Cortex of kidney (tissue), 1 donor: ENCODE results near the gene PCYT1B.
"Not testable (repeated sequence)": the region's sequence is repeated elsewhere in the genome, so short reads cannot be mapped to it uniquely, and the experiment has no call there.

Experiments used
- DNase-seq: peaks from one replicate; lab custom pipeline; 2025; lab: John Stamatoyannopoulos, UW

PCYT1B gene

DNA sequence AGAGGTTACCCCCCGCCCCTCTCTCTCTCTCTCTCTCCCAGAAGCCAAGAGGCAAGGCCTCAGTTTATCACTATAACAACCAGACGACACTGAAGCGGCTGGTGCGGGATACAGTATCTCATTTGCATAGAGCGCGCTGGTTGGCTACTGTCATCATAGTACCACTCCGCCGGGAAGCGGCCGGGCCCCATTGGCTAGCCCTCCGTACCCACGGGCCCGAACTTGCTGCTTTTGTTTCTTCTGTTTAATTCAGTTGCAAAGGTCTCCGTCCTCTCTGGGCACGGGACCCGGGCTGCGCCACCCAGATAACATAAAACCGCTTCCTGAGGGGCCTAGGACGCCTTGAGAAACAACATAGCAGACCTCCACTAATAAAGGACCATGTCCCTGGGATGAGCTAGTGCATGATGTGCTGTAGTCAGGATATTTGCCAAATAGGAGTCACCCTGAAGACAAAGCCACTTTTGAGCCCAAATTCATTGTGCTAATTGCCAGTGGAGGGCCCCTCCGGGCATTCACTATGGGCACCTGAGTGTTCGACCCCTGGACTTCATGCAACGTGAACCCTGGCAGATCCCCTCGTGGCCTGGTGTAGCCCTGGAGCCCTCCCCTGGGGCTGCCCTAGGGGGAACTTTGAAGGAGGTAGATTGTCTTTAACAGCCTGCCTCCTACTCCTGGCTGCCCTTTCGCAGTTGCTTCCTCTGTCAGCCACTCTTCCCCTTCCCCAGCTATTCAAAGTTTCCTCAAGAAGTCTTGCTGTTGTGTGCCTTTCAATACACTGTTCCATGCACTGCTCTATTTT, at the start of gene PCYT1B:
PCYT1B (minus strand) TSS at position 91 of the 802 bp plus-strand sequence. CDS start 242 bp downstream, outside the sequence.
- DNase-seq = no peak

DNA sequence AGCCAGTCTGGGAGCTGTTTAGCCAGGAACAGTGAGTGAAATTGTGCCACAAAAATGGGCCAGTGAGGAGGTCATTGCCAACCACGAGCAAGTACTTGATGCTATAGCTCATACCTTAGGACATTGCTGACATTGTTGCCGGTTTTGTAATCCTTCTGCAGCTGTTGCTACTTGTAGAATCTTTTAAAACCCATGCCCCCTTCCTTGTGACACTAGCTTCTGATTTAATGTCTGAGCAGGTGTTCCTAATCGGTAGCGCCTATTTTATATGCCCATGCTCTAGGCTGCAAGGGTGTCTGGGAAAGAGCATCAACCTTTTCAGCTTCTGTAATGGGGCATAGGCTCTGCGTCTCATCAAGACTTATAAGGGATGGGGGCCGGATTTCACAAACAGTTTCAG, 49.1 kb upstream of the PCYT1B start:
- no peak for DNase-seq

DNA sequence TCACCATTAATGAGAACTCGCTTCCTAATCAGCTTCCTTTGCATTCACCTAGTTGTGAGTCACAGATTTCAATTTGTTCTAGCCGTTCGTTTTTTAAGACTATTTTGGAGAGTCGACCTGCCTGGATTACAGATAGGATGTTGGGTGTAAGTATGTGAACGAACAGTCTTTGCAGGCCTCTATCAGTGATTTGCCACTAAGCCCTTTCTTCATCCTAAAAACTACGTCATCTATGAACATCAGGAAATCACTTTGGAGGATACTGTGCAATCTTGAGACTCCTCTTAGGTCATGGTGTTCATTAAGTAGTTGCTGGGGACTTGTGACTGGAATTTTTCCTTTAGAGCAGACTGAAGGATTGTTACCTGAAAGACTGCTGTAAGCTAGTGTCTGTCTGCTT, 47.7 kb upstream of the PCYT1B start:
- DNase-seq = no peak

DNA sequence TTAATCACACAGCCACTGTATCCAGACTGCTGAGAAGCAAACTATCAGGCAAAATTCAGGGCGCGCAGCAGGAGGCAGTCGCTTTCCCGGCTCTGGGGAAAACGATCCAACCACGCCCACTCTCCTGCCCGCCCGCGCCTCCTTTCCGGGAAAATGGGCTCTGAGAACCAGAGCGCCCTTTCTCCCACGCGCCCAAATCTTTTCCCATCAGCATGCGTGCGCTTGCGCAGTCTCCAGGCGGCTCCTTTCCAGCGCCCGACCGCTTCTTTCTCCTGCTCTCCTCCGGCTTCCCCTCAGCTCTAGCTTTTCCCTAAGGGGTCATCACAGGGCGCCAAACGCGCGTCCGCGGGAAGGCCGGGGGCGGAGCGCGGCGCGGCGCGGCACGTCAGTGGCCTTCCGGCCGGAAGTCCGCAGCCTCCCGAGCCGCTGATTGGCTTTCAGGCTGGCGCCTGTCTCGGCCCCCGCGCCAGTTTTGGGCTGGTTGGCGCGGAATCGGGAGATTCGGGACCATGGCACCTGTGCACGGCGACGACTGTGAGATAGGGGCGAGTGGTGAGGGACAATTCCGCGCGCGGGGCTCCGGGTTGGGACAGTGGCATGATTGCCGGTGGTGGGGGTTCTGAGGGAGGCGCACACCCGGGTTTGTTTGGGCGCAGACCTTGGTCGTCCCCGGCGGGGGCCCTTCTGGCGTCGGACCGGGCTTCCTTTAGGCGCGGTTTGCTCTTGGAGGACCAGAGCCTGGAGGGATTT, 46.5 kb upstream of the PCYT1B start, which contains the start of gene POLA1:
POLA1 (plus strand) TSS at position 466 of the 750 bp plus-strand sequence; CDS start at position 510, 44 bp downstream.
- DNase-seq = peak; percentile 6

DNA sequence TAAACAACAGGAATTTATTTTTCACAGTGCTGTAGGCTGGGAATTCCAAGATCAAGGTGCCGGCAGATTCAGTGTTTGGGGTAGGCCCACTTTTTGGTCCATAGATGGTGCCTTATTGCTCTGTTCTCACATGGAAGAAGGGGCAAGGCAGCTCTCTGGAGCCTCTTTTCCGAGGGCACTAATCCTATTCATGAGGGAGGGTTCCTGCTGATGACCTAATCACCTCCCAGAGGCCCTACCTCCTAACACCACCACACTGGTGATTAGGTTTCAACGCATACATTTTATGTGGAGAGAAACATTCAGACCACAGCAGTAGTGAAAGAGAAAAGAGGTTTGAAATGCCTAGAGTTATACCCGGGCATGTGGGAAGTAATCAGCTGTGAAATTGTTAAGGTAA, 45.2 kb upstream of the PCYT1B start:
- no peak for DNase-seq

DNA sequence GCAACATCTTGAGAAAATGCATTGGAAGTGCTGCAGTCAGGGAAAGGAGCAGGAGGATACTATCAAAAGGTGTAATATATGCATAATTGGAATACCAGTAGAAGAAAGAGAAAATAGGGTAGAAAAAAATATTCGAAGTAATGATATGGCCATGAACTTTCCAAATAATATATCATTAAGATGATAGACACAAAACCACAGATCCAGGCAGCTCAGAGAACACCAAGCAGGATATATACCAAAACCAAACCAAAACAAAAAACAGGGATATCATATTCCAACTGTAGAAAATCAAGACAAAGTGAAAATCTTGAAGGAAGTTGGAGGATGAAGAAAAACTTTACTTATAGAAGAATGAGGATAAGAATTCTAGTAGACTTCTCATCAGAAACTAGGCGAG, 36.9 kb upstream of the PCYT1B start:
- no peak for DNase-seq

DNA sequence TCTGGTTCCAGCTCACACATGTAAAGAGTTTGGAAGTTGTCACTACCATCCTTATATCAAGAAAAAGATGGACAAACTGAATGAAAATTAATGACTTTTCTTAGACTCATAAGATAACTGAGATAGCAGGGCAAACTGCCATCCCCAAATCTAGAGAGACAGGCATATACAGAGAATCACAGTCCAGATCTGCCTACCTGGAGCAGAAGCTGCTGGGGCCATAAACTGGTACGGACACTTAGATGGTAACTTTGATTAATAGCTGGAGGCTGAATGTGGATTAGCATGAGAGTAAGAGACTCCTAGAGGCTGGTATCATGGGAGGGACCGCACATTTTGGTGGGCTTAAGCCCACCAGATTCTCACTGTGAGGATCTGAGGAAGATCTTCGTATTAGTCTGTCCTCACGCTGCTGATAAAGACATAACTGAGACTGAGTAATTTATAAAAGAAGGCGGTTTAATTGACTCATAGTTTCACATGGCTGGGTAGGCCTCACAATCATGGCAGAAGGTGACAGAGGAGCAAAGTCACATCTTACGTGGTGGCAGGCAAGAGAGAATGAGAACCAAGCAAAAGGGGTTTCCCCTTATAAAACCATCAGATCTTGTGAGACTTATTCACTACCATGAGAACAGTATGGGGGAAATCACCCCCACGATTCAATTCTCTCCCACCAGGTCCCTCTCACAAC, 35.7 kb upstream of the PCYT1B start:
- DNase-seq = no peak

DNA sequence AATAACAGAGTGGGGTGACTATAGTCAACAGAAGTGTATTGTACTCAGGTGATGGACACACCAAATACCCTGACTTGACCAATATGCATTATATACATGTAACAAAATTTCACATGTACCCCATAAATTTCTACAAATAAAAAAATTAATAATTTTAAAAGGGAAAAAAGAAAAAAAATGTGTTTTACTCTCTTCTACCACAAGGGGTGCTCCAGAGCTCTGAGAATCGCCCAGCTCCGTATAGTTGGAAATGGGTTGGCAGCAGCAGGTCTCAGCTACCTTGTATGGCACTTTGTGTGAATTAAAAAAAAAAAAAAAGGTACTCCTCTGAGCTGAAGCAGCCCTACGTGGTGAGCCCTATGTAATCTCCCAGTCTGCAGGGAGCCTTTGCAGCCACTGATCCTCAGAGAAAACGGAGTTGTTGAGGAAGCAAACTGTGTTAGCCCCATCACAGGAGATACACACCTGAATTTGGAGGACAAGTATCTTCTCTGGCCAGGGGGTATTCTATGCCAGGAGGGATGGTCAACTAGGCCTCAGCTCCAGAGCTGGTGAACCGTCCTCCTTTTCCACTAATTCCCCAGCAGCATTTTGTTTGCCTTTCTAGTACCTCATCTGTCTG, 29.4 kb upstream of the PCYT1B start:
- DNase-seq = no peak

DNA sequence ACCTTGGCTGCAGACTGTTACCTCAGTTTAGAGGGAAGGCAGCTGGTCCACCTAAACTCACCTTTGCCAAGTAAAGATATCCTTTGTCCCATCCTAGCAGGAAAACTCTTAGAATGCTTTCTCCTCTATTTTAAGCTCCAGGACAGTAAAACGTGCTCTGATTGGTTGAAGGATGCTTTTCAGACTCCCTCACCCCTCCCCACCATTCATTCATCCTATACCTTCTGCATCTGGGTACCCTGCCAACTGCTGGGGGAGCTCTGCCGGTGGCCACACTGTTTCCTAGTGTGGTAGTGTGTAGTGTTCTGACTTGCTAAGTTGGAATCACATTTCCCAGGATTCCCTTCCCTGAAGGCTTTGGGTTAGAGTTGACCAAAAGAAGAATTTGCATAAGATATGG, 26.3 kb upstream of the PCYT1B start:
- no peak for DNase-seq

DNA sequence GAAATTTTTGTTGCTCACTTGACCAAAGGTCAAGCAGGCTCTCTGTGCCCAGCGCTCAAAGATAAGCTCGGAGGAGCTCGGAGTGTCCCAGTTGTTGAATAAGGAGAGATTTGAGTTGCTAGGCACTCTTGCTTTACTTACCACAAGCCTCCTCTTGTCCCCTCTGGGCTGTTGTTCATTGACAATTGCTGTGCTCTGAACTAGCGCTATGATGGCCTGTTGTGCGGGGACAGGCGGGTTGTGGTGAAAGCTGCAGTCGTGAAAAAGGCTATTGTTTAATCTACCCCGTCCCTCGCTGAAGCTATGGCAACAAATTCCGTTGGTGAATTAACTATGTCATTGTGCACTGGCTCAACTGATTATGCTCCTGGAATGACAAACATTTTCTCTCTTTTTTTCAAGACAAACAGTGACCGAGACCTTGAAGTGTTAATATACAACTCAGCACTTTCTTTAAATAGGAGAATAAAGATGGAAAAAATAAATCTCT, 25.6 kb upstream of the PCYT1B start:
- no peak for DNase-seq

DNA sequence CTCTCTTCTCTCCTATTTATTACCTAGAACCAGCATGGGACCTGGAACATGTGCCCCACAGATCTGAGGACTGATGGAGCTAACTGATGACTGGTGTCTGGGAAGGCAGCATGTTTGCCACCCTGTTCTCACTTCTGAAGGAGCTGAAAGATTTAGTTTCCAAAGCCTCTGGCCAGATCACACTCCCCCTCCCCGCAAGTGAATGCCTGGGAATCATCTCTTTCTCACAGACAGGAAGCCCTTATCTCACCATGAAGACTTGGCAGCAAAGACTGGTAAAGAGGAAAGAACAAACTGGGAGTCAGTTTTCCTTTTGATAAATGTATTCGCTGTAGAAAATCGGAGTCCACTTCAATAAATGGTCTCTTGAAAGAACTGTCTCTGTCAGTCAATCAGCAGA, 21.0 kb upstream of the PCYT1B start:
- DNase-seq = no peak

DNA sequence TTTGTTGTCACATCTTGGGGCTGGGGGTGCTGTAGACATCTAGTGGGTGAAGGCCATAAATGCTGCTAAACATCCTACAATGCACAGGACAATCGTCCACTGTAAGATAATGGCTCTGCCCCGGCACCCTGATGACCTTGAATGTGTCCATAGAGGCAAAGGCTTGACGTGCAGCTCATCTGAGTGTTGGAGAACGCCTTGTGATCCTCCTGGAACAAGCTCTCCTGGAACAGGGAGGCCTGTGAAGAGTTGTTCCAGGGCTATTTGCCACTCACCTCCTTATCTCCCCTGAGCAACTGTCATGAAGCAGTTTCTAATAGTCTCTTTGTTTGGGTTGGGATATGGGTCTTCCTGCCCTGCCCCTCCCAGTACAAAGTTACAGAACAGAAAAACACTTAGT, 15.2 kb upstream of the PCYT1B start:
- DNase-seq = no peak

DNA sequence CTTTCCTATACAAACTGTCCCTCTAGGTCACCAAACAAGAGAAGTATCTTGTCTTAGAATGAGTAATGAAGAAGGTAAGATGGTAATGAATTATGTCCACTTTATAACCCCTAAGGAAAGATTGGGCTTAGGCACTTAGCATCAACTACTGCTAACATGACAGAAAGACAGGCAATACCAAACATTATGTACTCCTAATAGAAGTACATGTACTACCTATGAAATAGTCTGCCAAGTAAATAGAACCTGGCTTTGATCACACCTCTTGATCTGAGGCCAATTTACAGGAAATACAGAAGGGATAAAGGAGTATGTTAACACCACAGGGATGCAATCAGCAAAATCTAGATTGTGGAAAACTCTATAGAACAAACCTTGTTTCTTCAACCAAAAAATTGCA, 14.1 kb upstream of the PCYT1B start:
- DNase-seq = no peak

DNA sequence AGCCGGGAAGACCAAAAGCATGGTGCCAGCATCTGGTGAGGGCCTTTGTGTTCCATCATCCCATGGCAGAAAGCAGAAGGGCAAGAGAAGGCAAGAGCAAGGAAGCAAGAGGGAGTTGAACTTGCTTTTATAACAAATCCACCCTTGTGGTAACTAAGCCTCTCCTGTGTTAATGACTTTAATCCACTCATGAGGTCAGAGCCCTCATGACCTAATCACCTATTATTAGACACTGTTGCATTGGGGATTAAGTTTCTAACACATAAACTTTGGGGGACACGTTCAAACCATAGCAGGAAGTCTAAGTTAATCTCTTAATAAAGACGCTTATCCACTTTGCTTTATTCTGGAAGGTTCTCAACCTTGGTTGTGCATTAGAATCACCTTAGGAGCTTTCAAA, 12.5 kb upstream of the PCYT1B start:
- DNase-seq = no peak

DNA sequence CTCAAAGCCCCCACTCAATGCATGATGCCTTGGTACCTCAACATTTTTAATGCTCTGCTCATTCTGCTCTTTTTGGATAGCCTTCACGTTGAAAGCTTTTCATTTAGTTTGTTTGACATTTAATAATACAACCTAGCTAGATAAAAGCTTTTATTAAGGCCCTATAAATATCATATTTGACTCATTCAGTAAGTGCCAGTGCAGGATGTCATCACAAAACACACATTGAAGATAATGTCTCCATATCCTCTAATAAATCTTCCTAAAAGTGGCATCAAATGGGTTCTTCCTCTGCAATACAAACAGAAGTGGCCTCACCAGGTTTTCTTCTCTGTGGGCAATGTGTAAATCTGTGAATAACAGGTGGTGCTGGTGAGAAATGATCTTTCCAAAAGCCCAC, 12.0 kb upstream of the PCYT1B start:
- no peak for DNase-seq

DNA sequence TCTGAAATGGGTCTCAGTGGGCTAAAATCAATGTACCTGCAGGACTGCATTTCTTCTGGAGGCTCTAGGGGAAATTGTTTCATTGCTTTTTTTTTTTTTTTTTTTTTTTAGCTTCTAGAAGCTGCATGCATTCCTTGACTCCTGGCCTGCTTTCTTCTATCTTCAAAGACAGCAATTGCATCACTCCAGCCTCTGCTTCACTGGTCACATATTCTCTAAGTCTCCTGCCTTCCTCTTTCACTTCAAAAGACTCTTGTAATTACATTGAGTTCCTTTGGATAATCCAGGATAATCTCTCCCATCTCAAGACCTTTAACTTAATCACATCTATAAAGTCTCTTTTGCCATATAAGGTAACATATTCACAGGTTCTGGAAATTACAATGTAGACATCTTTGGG, 11.3 kb upstream of the PCYT1B start:
- no peak for DNase-seq

DNA sequence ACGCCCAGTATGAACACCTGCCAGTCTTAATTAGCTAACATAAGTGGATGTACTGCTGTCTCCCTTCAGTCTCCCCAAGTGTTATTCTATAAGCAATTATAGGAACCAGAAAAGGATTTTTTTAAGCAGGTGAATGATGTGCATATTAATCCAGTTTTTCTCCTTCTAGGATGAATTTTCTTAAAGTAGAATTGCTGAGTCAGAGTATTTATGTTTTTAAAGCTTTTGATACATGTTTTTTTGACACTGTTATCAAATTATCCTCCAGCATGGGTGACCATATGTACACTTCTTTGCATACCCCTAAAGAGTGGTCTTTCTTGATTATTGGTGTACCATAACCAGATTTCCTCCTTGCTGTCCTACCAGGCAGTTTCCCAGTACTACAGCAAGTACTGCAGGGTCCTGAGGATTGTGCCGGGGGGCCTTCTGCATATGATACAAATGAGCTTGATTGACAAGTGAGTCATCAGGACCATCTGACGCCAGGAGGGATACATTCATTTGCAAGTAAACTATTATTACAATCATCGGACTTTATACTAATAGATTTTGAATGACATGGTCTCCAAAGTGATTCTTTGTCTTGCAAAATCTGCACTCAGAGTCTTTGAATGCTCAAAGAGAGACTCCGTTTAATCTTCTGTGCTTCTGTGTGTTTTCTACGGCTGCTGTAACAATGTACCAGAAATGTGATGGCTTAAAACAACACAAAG, 10.7 kb upstream of the PCYT1B start:
- DNase-seq = no peak

DNA sequence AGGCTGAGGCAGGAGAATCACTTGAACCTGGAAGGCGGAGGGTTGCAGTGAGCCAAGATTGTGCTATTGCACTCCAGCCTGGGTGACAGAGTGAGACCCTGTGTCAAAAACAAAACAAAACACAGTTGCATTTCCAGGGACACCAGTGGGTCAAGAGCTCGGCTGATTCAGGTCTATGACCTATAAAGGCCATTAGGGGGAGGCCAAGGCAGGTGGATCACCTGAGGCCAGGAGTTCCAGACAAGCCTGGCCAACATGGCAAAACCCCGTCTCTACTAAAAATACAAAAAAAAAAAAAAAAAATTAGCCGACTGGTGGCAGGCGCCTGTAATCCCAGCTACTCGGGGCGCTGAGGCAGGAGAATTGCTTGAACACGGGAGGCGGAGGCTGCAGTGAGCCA, 8.5 kb upstream of the PCYT1B start:
- DNase-seq = not testable (repeated sequence)

DNA sequence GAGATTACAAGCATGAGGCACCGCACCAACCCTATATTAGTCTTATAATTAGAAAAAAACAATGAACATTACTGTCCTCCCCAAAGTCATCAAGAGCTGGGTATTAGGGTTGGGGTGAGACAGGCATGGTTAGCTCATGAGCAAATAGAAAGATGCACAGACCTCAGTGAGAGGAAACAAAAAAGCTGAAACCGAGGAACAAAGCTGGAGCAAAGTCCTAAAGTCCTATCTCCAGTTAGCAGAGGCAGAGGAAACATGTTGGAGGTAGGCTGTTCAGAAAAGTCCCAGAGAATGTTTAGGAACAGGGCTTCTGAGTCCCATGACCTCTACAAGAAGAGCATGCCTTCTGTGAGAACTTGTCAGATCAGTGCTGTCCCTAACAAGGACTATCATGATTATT, 4.6 kb upstream of the PCYT1B start:
- DNase-seq = no peak

DNA sequence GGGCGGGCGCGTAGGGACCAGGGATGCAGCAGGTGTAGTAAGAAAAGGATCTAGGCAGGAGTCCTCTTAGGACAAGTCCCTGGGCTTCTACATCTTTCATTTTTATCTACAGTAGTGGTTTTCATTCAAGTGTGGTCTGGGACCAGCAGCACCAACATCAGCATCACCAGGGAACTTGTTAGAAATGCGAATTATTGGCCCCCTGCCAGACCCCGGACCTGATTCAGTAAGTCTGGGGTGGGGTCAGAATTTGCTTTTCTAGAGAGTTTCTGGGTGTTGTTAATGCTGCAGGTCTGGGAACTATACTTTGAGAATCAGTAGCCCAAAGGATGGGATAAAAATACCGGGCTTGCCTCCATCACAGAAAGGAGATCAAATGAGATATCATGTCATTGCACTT, 1.3 kb upstream of the PCYT1B start:
- no peak for DNase-seq

DNA sequence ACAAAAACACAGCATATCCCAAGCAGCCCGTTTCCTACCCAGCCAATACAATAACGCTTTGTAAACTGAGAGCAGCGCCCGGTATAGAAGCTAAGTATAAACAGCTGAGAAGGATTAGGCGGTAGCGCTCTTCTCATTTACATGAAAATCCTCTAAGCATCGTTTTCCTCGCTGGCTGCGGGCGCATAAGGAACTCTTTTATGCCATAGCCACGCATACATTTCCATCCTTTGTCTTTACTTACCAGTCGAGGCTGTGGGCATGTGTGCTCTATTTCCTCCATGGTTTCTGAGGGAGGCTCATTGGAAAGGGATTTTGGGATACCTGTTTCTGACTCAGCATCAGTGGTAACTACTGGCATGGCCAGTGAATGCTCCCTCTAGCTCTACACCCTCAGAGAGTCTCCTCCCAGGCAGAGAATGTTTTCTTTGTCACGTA, 383 bp downstream of the PCYT1B start:
- no peak for DNase-seq
